NCI-H146 treated with DMSO at 0.1 percent for 48 hours (cell line): ENCODE measurements around the gene TUBA8.
"Not testable (repeated sequence)": the region's sequence is repeated elsewhere in the genome, so short reads cannot be mapped to it uniquely, and the experiment has no call there.

ENCODE experiments used
- DNase-seq: peaks from one replicate; lab custom pipeline; 2025; ENCODE audit not compliant: unreplicated experiment; lab: John Stamatoyannopoulos, UW

Gene TUBA8

GRCh38 chr22:18105981-18106380 is 4.6 kb upstream of the TUBA8 start:
- not testable (repeated sequence) for DNase-seq

GRCh38 chr22:18106550-18107341 is 3.9 kb upstream of the TUBA8 start:
- DNase-seq, result not testable (repeated sequence)

- no peak for DNase-seq
These were observed 2.4 kb upstream of the TUBA8 start for GRCh38 chr22:18108187-18108586.

- DNase-seq, result no peak
These were observed 1.0 kb upstream of the TUBA8 start for GRCh38 chr22:18109410-18110193.

GRCh38 chr22:18110954-18111758 is 547 bp downstream of the TUBA8 start:
- DNase-seq, result no peak

- no peak for DNase-seq
These were observed 1.2 kb downstream of the TUBA8 start for GRCh38 chr22:18111759-18112330.

GRCh38 chr22:18112440-18112839 is 1.8 kb downstream of the TUBA8 start:
- no peak for DNase-seq

- DNase-seq, result no peak
These were observed 3.2 kb downstream of the TUBA8 start for GRCh38 chr22:18113680-18114394.

GRCh38 chr22:18114495-18114894 is 3.9 kb downstream of the TUBA8 start:
- no peak for DNase-seq

- DNase-seq, result no peak
These were observed 4.5 kb downstream of the TUBA8 start for GRCh38 chr22:18114976-18115652.

- DNase-seq, result no peak
These were observed 5.3 kb downstream of the TUBA8 start for GRCh38 chr22:18115906-18116371.

GRCh38 chr22:18116634-18117033 is 6.0 kb downstream of the TUBA8 start:
- no peak for DNase-seq

GRCh38 chr22:18118345-18118915 is 7.8 kb downstream of the TUBA8 start:
- DNase-seq, result no peak

- DNase-seq, result no peak
These were observed 9.0 kb downstream of the TUBA8 start for GRCh38 chr22:18119409-18120110.

- no peak for DNase-seq
These were observed 10.2 kb downstream of the TUBA8 start for GRCh38 chr22:18120857-18121256.

- DNase-seq, result no peak
These were observed 10.9 kb downstream of the TUBA8 start for GRCh38 chr22:18121506-18121905.

GRCh38 chr22:18121954-18122554 is 11.4 kb downstream of the TUBA8 start:
- no peak for DNase-seq

- DNase-seq, result not testable (repeated sequence)
These were observed 12.9 kb downstream of the TUBA8 start for GRCh38 chr22:18123476-18124025.
